GM23338 (cell line): Measurements from ENCODE around the gene FBXO24. TPM values are rescaled to one million over a fixed set of nuclear protein-coding genes. Genes with fewer than 3 reads are reported as not detected.

Experiments
- ATAC-seq: fragments of 200-7000 bp; cut with Tn5 transposase; 3 replicates; pipeline ENCODE4 v1.9.1; 2020
- DNase-seq: peaks from one replicate; pipeline ENCODE4 v3.0.0-alpha.2; 2015; ENCODE audit warnings: low spot score
- H2AFZ ChIP-seq: fragments of 200-600 bp; sonication (generic); 2 replicates; pipeline ENCODE4 v1.8.0; 2016; ENCODE audit warnings: antibody characterized with exemption, mild to moderate bottlenecking, moderate library complexity
- H3F3A ChIP-seq: fragments of 200-600 bp; sonication (generic); replicated peaks from 2 replicates; pipeline ENCODE4 v1.8.0; 2017; ENCODE audit warnings: antibody characterized with exemption, mixed run types, low read depth
- H3K27ac ChIP-seq: fragments of 200-600 bp; sonication (generic); 2 replicates; pipeline ENCODE4 v1.6.1; 2016; ENCODE audit warnings: low read depth
- H3K27me3 ChIP-seq: fragments of 200-600 bp; sonication (generic); 2 replicates; pipeline ENCODE4 v1.8.0; 2016; ENCODE audit warnings: mild to moderate bottlenecking, mixed run types, moderate library complexity; ENCODE audit not compliant: insufficient read depth
- H3K36me3 ChIP-seq: fragments of 200-600 bp; sonication (generic); 2 replicates; pipeline ENCODE4 v1.8.0; 2016; ENCODE audit warnings: mild to moderate bottlenecking; ENCODE audit not compliant: insufficient read depth
- H3K4me1 ChIP-seq: fragments of 200-600 bp; sonication (generic); 2 replicates; pipeline ENCODE4 v1.8.0; 2016; ENCODE audit warnings: mild to moderate bottlenecking, moderate library complexity; ENCODE audit not compliant: insufficient read depth
- H3K4me2 ChIP-seq: fragments of 200-600 bp; sonication (generic); 2 replicates; pipeline ENCODE4 v1.7.1; 2017; ENCODE audit warnings: mixed run types
- H3K4me3 ChIP-seq: fragments of 200-600 bp; sonication (generic); 2 replicates; pipeline ENCODE4 v1.6.1; 2016; ENCODE audit warnings: mixed run types
- H3K79me2 ChIP-seq: fragments of 200-600 bp; sonication (generic); replicated peaks from 2 replicates; pipeline ENCODE4 v1.8.0; 2017; ENCODE audit warnings: mild to moderate bottlenecking; ENCODE audit not compliant: insufficient read depth
- H3K9me2 ChIP-seq: fragments of 200-600 bp; sonication (generic); 2 replicates; pipeline ENCODE4 v1.8.0; 2017; ENCODE audit not compliant: insufficient read depth
- H4K20me1 ChIP-seq: fragments of 200-600 bp; sonication (generic); replicated peaks from 2 replicates; pipeline ENCODE4 v1.8.0; 2017; ENCODE audit warnings: mild to moderate bottlenecking; ENCODE audit not compliant: insufficient read depth
- H3K27ac Mint-ChIP-seq: 2 replicates; pipeline ENCODE4 v1.8.0; 2020; ENCODE audit warnings: inconsistent platforms, mild to moderate bottlenecking, moderate library complexity, mixed read lengths
- H3K27me3 Mint-ChIP-seq: 3 replicates; pipeline ENCODE4 v1.8.0; 2022; ENCODE audit warnings: low read depth, mild to moderate bottlenecking, moderate library complexity, mixed read lengths, inconsistent platforms; ENCODE audit not compliant: insufficient read depth, poor library complexity
- H3K36me3 Mint-ChIP-seq: 3 replicates; pipeline ENCODE4 v1.8.0; 2021; ENCODE audit warnings: low read depth, mild to moderate bottlenecking, inconsistent platforms, moderate library complexity, mixed read lengths
- H3K4me1 Mint-ChIP-seq: 3 replicates; pipeline ENCODE4 v1.8.0; 2020; ENCODE audit warnings: mild to moderate bottlenecking, inconsistent platforms, mixed read lengths
- H3K4me3 Mint-ChIP-seq: 3 replicates; pipeline ENCODE4 v1.8.0; 2021; ENCODE audit warnings: moderate library complexity, mild to moderate bottlenecking, inconsistent platforms, mixed read lengths
- H3K9me3 Mint-ChIP-seq: 3 replicates; pipeline ENCODE4 v1.8.0; 2020; ENCODE audit warnings: moderate library complexity, mild to moderate bottlenecking, inconsistent platforms, mixed read lengths
- CREB1 ChIP-seq: fragments of 250-450 bp; sonication (Bioruptor Pico); IDR thresholded peaks from 2 replicates; pipeline ENCODE4 v1.5.0; 2020; ENCODE audit warnings: low read depth, mild to moderate bottlenecking, moderate library complexity
- CTCF ChIP-seq, 2 experiments: fragments of 200-600 bp in 1 of 2; sonication (generic) in 1 of 2; conservative IDR thresholded peaks; 2 replicates each; pipeline versions ENCODE4 v1.5.1 to v1.6.1; 2016 to 2017; ENCODE audit warnings: antibody characterized with exemption in 2 of 2, low read depth in 2 of 2, mild to moderate bottlenecking in 2 of 2, moderate library complexity in 1 of 2
- ETS1 ChIP-seq: IDR thresholded peaks from 2 replicates; pipeline ENCODE4 v1.6.1; 2016; ENCODE audit warnings: antibody characterized with exemption
- EZH2 ChIP-seq: fragments of 200-600 bp; sonication (generic); IDR thresholded peaks from one replicate; pipeline ENCODE4 v1.8.0; 2017; ENCODE audit warnings: antibody characterized with exemption, mild to moderate bottlenecking, low read depth; ENCODE audit not compliant: unreplicated experiment
- EZH2phosphoT487 ChIP-seq: fragments of 200-600 bp; sonication (generic); IDR thresholded peaks from one replicate; pipeline ENCODE4 v1.8.1; 2018; ENCODE audit warnings: antibody characterized with exemption; ENCODE audit not compliant: unreplicated experiment
- JUNB ChIP-seq: IDR thresholded peaks from one replicate; pipeline ENCODE4 v1.6.1; 2016; ENCODE audit warnings: antibody characterized with exemption; ENCODE audit not compliant: unreplicated experiment
- NANOG ChIP-seq: IDR thresholded peaks from 2 replicates; pipeline ENCODE4 v1.6.1; 2016; ENCODE audit warnings: antibody characterized with exemption, borderline replicate concordance
- POLR2AphosphoS5 ChIP-seq: IDR thresholded peaks from 2 replicates; pipeline ENCODE4 v1.6.1; 2016; ENCODE audit warnings: antibody characterized with exemption, low read depth
- STAT1 ChIP-seq: IDR thresholded peaks from one replicate; pipeline ENCODE4 v1.6.1; 2016; ENCODE audit warnings: antibody characterized with exemption; ENCODE audit not compliant: unreplicated experiment
- ZNF114 ChIP-seq: fragments of 250-450 bp; sonication (Bioruptor Pico); IDR thresholded peaks from 2 replicates; pipeline ENCODE4 v1.5.0; 2020; ENCODE audit warnings: mild to moderate bottlenecking, moderate library complexity
- ZNF331 ChIP-seq: fragments of 250-450 bp; sonication (Bioruptor Pico); IDR thresholded peaks from 2 replicates; pipeline ENCODE4 v1.5.0; 2020; ENCODE audit warnings: low read depth, mild to moderate bottlenecking, moderate library complexity
- ZNF462 ChIP-seq: fragments of 250-450 bp; sonication (Bioruptor Pico); IDR thresholded peaks from 2 replicates; pipeline ENCODE4 v1.5.0; 2020; ENCODE audit warnings: mild to moderate bottlenecking, moderate library complexity
- polyA plus RNA-seq: library from polyadenylated mRNA; unstranded; fragments of >200 nt; fragmentation: Nextera tagmentation; extraction: Ambion mirVana; gene quantifications from 2 replicates; pipeline ENCODE4 v1.2.1, GENCODE V29; 2016
- total RNA-seq: library from RNA; depleted of rRNA; stranded (reverse); fragments of >200 nt; shearing (Covaris generic); gene quantifications from 2 replicates; pipeline ENCODE4 v1.2.3, GENCODE V29; 2014
- TF ChIP-seq, protein P1 (sequence below): IDR thresholded peaks from one replicate; pipeline ENCODE4 v1.6.1; 2018; ENCODE audit warnings: antibody characterized with exemption; ENCODE audit not compliant: unreplicated experiment

Gene FBXO24
- total and polyA plus RNA-seq, 2 experiments from 2014 or later: 2.1 to 2.4 TPM

- H3K9me3 Mint-ChIP-seq: no peaks in the 10 kb centered on the region; the same call in 2 of the 3 replicates
- H2AFZ ChIP-seq: no peak overlapping the region
- H3K36me3 Mint-ChIP-seq: peaks cover 18% of the 10 kb centered on the region
- no peaks in the 10 kb centered on the region for H3K79me2 ChIP-seq
- H3K27ac Mint-ChIP-seq: no peak overlapping the region
- no peak overlapping the region for H3K27ac ChIP-seq
- H3K4me1 ChIP-seq: peaks cover 8% of the 10 kb centered on the region; the same call in 1 of the 2 replicates
- no peak overlapping the region for H3K4me3 Mint-ChIP-seq
- no peak overlapping the region for H3K4me3 ChIP-seq
- TF ChIP-seq EZH2phosphoT487: no peak
- TF ChIP-seq ZNF331 (CRISPR knock-in tag): no peak
- no peak for TF ChIP-seq EZH2
- no peak for TF ChIP-seq CREB1 (CRISPR knock-in tag)
- TF ChIP-seq, protein P1, sequence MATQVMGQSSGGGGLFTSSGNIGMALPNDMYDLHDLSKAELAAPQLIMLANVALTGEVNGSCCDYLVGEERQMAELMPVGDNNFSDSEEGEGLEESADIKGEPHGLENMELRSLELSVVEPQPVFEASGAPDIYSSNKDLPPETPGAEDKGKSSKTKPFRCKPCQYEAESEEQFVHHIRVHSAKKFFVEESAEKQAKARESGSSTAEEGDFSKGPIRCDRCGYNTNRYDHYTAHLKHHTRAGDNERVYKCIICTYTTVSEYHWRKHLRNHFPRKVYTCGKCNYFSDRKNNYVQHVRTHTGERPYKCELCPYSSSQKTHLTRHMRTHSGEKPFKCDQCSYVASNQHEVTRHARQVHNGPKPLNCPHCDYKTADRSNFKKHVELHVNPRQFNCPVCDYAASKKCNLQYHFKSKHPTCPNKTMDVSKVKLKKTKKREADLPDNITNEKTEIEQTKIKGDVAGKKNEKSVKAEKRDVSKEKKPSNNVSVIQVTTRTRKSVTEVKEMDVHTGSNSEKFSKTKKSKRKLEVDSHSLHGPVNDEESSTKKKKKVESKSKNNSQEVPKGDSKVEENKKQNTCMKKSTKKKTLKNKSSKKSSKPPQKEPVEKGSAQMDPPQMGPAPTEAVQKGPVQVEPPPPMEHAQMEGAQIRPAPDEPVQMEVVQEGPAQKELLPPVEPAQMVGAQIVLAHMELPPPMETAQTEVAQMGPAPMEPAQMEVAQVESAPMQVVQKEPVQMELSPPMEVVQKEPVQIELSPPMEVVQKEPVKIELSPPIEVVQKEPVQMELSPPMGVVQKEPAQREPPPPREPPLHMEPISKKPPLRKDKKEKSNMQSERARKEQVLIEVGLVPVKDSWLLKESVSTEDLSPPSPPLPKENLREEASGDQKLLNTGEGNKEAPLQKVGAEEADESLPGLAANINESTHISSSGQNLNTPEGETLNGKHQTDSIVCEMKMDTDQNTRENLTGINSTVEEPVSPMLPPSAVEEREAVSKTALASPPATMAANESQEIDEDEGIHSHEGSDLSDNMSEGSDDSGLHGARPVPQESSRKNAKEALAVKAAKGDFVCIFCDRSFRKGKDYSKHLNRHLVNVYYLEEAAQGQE: no peak
- no peak for TF ChIP-seq POLR2AphosphoS5
- TF ChIP-seq ETS1: no peak
- TF ChIP-seq NANOG: no peak
- no peak for TF ChIP-seq STAT1
- TF ChIP-seq JUNB: no peak
- no peak for TF ChIP-seq ZNF114 (CRISPR knock-in tag)
- TF ChIP-seq CTCF (conservative IDR thresholded peaks at IDR 0.05; ENCODE audit: low read depth in 2 of 2): no peak
- TF ChIP-seq ZNF462 (CRISPR knock-in tag): no peak
- H3K27me3 Mint-ChIP-seq: peaks cover 27% of the 10 kb centered on the region
- peaks cover 20% of the 10 kb centered on the region for H3K27me3 ChIP-seq
- no peaks in the 10 kb centered on the region for H3K9me2 ChIP-seq
- no peak for ATAC-seq
- H3K36me3 ChIP-seq: no peaks in the 10 kb centered on the region; the same call in none of the 2 replicates
- no peaks in the 10 kb centered on the region; the same call in 1 of the 2 replicates for H4K20me1 ChIP-seq
- H3F3A ChIP-seq: no peaks in the 10 kb centered on the region
- DNase-seq: no peak
- peaks cover 7% of the 10 kb centered on the region for H3K4me1 Mint-ChIP-seq
- H3K4me2 ChIP-seq: no peak overlapping the region
Measured at GRCh38 chr7:100595188-100595587, 9.1 kb downstream of the FBXO24 start.
